Heart left ventricle (tissue), 16 donors: Measurements from ENCODE around the gene CALHM1. TPM values are rescaled to one million over a fixed set of nuclear protein-coding genes. Genes with fewer than 3 reads are reported as not detected.

ENCODE experiments used
- ATAC-seq, 4 donors: fragments of 200-7000 bp; cut with Tn5 transposase; one replicate each; pipeline ENCODE4 v1.9.1; 2020 to 2022; ENCODE audit warnings: moderate library complexity in 4 of 4, mild to moderate bottlenecking in 3 of 4, moderate number of reproducible peaks in 1 of 4
- DNase-seq, 5 donors: peaks; one replicate each; pipeline ENCODE4 v3.0.0-alpha.2; 2020
- H3K27ac ChIP-seq, 12 donors: fragments of 200-600 bp; sonication (generic) in 4 of 12; one replicate each; pipeline versions ENCODE4 v1.5.0 to v1.8.0; 2016 to 2022; ENCODE audit warnings: mild to moderate bottlenecking in 2 of 12
- H3K27me3 ChIP-seq, 9 donors: fragments of 200-600 bp; sonication (generic) in 2 of 9; one replicate each; pipeline versions ENCODE4 v1.5.1 to v1.8.0; 2016 to 2022; ENCODE audit warnings: mild to moderate bottlenecking in 3 of 9
- H3K36me3 ChIP-seq, 9 donors: fragments of 200-600 bp; sonication (generic) in 2 of 9; one replicate each; pipeline versions ENCODE4 v1.5.0 to v1.8.0; 2018 to 2022; ENCODE audit warnings: mild to moderate bottlenecking in 2 of 9
- H3K4me1 ChIP-seq, 12 donors: fragments of 200-600 bp; sonication (generic) in 4 of 12; one replicate each; pipeline versions ENCODE4 v1.5.0 to v1.8.0; 2016 to 2022; ENCODE audit warnings: mild to moderate bottlenecking in 3 of 12
- H3K4me3 ChIP-seq, 12 donors: fragments of 200-600 bp; sonication (generic) in 4 of 12; one replicate each; pipeline versions ENCODE4 v1.5.0 to v1.8.0; 2017 to 2022; ENCODE audit warnings: mild to moderate bottlenecking in 9 of 12, moderate library complexity in 4 of 12
- H3K9me3 ChIP-seq, 12 donors: fragments of 200-600 bp; sonication (generic) in 4 of 12; one replicate each; pipeline versions ENCODE4 v1.5.0 to v1.8.0; 2016 to 2022; ENCODE audit warnings: mild to moderate bottlenecking in 1 of 12
- CTCF ChIP-seq, 12 donors: fragments of 200-600 bp; sonication (generic) in 4 of 12; IDR thresholded peaks; one replicate each; pipeline versions ENCODE4 v1.5.0 to v1.8.0; 2018 to 2022; ENCODE audit warnings: antibody characterized with exemption in 12 of 12, mild to moderate bottlenecking in 5 of 12
- POLR2A ChIP-seq, 2 donors: fragments of 450-650 bp; IDR thresholded peaks; one replicate each; pipeline ENCODE4 v1.6.1; 2017; ENCODE audit warnings: antibody characterized with exemption in 2 of 2, mild to moderate bottlenecking in 2 of 2, moderate library complexity in 2 of 2
- WGBS, 4 donors: extraction: QIAGEN DNeasy Blood & Tissue Kit in 2 of 4; methylation state at CpG; one replicate each; pipeline versions ENCODE4 v1.1.5 to v1.1.7; 2013 to 2018; 5-methylcytosine and 5-hydroxymethylcytosine counted together
- intact Hi-C, 10 donors: fragments of 100-400 bp; cut with DNase I; formaldehyde crosslinking; loops; one replicate each; pipeline versions ENCODE4 v1.11.1 to v1.14.2; 2022
- polyA plus RNA-seq, 2 donors: library from polyadenylated mRNA; stranded (reverse); fragments of 200-250 nt; gene quantifications; one replicate each; pipeline ENCODE4 v1.2.3, GENCODE V29; 2013
- total RNA-seq, 9 donors: library from RNA; depleted of rRNA in 2 of 9; stranded (reverse); fragments of >200 nt in 2 of 9; fragmentation: NEBNext Ultra II Directional in 3 of 9; extraction: Animal tissue kit (Norgen Biotek cat#: 25700) in 3 of 9; gene quantifications; one replicate each; pipeline versions ENCODE4 v1.1.0 to v1.2.4, GENCODE V29; 2016 to 2023
- donor health status: ischemic (EF 13 %, LVEDD 7.1; RV severe dilation, severe dysfunction).
- donor health status: healthy with polysubstance abuse.
- donor health status: DM: no; HTN: yes; CAD: no.
- donor health status: DM: no; HTN: no; CAD: no.
- donor health status: ischemic (EF 25% LVEDD 6.9; RV normal size, moderate dysfunction).
- donor health status: ischemic (EF 25% LVEDD 5.7; RV mildly dilated, moderate dysfunction).
- donor health status: healthy.
- donor health status: DM: yes; HTN: yes; CAD: no.
- donor health status: ischemic (EF 35%, LVEDD 5.7; RV mildly dilated, moderate dysfunction).
- donor health status: nonischemic (EF 11% LVEDD 7.7; RV severe dilation, severe dysfunction).
- donor health status: DM: yes; HTN: yes; CAD: no.
- donor health status: PGD.
- donor health status: ischemic (EF 29% LVEDD 5.4; RV normal size, mild dysfunction).
- donor health status: nonischemic (EF 23%, LVEDD 6.1; RV moderate dilation, normal function).

Gene CALHM1
- total and polyA plus RNA-seq, 11 donors, result not detected

DNA sequence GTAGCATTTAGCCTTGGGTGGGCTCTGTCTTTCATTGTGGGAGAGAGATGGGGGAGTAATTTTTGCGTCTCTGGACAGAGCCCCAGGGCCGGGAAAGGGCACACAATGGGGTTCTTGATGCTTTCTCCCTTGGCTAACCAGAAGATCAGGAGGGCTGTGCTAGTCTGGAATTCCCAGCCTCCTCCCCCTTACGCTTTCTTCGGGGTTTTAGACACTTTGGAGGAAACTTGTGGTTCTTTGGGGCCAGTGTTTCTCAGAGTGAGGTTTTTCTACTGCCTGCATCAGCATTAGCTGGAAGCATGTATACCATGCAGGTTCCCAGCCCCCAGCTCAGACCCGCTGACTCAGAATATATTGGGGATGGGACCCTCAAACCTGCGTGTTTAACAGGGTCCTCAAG, 41.8 kb upstream of the CALHM1 start:
- TF ChIP-seq POLR2A (IDR thresholded peaks at IDR 0.05) (no peak), CTCF (IDR thresholded peaks at IDR 0.05) (no peak)
- peaks cover 0 to 16% (median 0%) of the 10 kb centered on the region in 9 donors for H3K27me3 ChIP-seq

GRCh38 chr10:103499881-103500280, 41.2 kb upstream of the CALHM1 start:
- DNase-seq (no peak), ATAC-seq (no peak)
- Histone ChIP-seq H3K9me3 (no peaks in the 10 kb centered on the region), H3K27ac (no peak overlapping the region), H3K4me3 (no peak overlapping the region), H3K4me1 (peaks cover 0 to 8% (median 6%) of the 10 kb centered on the region in 12 donors), H3K27me3 (peaks cover 0 to 22% (median 0%) of the 10 kb centered on the region in 9 donors), H3K36me3 (no peaks in the 10 kb centered on the region)
- TF ChIP-seq CTCF (IDR thresholded peaks at IDR 0.05) (no peak), POLR2A (IDR thresholded peaks at IDR 0.05) (no peak)
- WGBS, 4 donors, result 60 to 68% (median 62%) methylated on average over 7 of the region's 7 CpGs
- intact Hi-C loops, result no loop called here

More for the DNA sequence above, 41.8 kb upstream of the CALHM1 start:
- intact Hi-C loops, result no loop called here
- Histone ChIP-seq H3K4me3 (no peak overlapping the region), H3K4me1 (peaks cover 0 to 8% (median 6%) of the 10 kb centered on the region in 12 donors), H3K27ac (no peak overlapping the region), H3K9me3 (no peaks in the 10 kb centered on the region), H3K36me3 (no peaks in the 10 kb centered on the region)
- DNase-seq (no peak), ATAC-seq (no peak)
- 76 to 85% (median 82%) methylated on average over 6 of the region's 6 CpGs for WGBS, 4 donors

GRCh38 chr10:103498936-103499638, 40.4 kb upstream of the CALHM1 start:
- TF ChIP-seq CTCF (IDR thresholded peaks at IDR 0.05), result no peak
- TF ChIP-seq POLR2A (IDR thresholded peaks at IDR 0.05), result no peak
- ATAC-seq (no peak), DNase-seq (no peak)
- H3K27me3 ChIP-seq, result peaks cover 0 to 29% (median 7%) of the 10 kb centered on the region in 9 donors
- H3K4me1 ChIP-seq, result peaks cover 0 to 9% (median 5%) of the 10 kb centered on the region in 12 donors
- intact Hi-C loops, result no loop called here
- no peaks in the 10 kb centered on the region for H3K9me3 ChIP-seq
- no peak overlapping the region for H3K27ac ChIP-seq
- 89 to 92% (median 90%) methylated on average over 5 of the region's 5 CpGs for WGBS, 4 donors
- H3K36me3 ChIP-seq, result no peaks in the 10 kb centered on the region
- H3K4me3 ChIP-seq, result no peak overlapping the region

- 81 to 86% (median 84%) methylated on average over 8 of the region's 8 CpGs for WGBS, 4 donors
- ATAC-seq, result no peak
- no peaks in the 10 kb centered on the region for H3K36me3 ChIP-seq
- no peaks in the 10 kb centered on the region for H3K9me3 ChIP-seq
- no peak overlapping the region for H3K4me3 ChIP-seq
- H3K27ac ChIP-seq, result no peak overlapping the region
- H3K4me1 ChIP-seq, result peaks cover 0 to 25% (median 7%) of the 10 kb centered on the region in 12 donors
- intact Hi-C loops, result no loop called here
- TF ChIP-seq CTCF (IDR thresholded peaks at IDR 0.05), result no peak
- no peak for TF ChIP-seq POLR2A (IDR thresholded peaks at IDR 0.05)
- no peak for DNase-seq
- H3K27me3 ChIP-seq, result peaks cover 0 to 38% (median 9%) of the 10 kb centered on the region in 9 donors
These were observed 38.6 kb upstream of the CALHM1 start for GRCh38 chr10:103497161-103497915.
